Suprapubic skin (tissue), 4 donors: Measurements from ENCODE around the gene ENPP1. TPM values are rescaled to one million over a fixed set of nuclear protein-coding genes. Genes with fewer than 3 reads are reported as not detected.
"Not testable (repeated sequence)": the region's sequence is repeated elsewhere in the genome, so short reads cannot be mapped to it uniquely, and the experiment has no call there.

Experiments
- DNase-seq, 2 donors: peaks; one replicate each; pipeline ENCODE4 v3.0.0-alpha.2; 2019; ENCODE audit warnings: low spot score in 2 of 2
- H3K27ac ChIP-seq: fragments of 200-600 bp; sonication (generic); one replicate; pipeline ENCODE4 v1.5.1; 2019
- H3K27me3 ChIP-seq: fragments of 200-600 bp; sonication (generic); one replicate; pipeline ENCODE4 v1.5.1; 2019
- H3K36me3 ChIP-seq: fragments of 200-600 bp; sonication (generic); one replicate; pipeline ENCODE4 v1.5.1; 2019
- H3K4me1 ChIP-seq: fragments of 200-600 bp; sonication (generic); one replicate; pipeline ENCODE4 v1.5.1; 2019
- H3K4me3 ChIP-seq: fragments of 200-600 bp; sonication (generic); one replicate; pipeline ENCODE4 v1.5.1; 2019; ENCODE audit warnings: mild to moderate bottlenecking
- H3K9me3 ChIP-seq: fragments of 200-600 bp; sonication (generic); one replicate; pipeline ENCODE4 v1.5.1; 2019
- CTCF ChIP-seq, 2 donors: fragments of 200-600 bp in 1 of 2; fragments of 450-650 bp in 1 of 2; sonication (generic) in 1 of 2; IDR thresholded peaks; one replicate each; pipeline ENCODE4 v1.5.1; 2016 to 2019; ENCODE audit warnings: antibody characterized with exemption in 2 of 2, mild to moderate bottlenecking in 1 of 2, moderate library complexity in 1 of 2
- EP300 ChIP-seq: sonication (generic); formaldehyde crosslinking; IDR thresholded peaks from one replicate; pipeline ENCODE4 v1.6.1; 2017; ENCODE audit warnings: antibody characterized with exemption
- POLR2A ChIP-seq, 2 donors: fragments of 450-650 bp; IDR thresholded peaks; one replicate each; pipeline ENCODE4 v1.6.1; 2017; ENCODE audit warnings: antibody characterized with exemption in 2 of 2, mild to moderate bottlenecking in 2 of 2, moderate library complexity in 2 of 2
- POLR2AphosphoS5 ChIP-seq, 3 donors: sonication (generic); formaldehyde crosslinking; IDR thresholded peaks; one replicate each; pipeline ENCODE4 v1.6.1; 2017; ENCODE audit warnings: antibody characterized with exemption in 3 of 3
- WGBS: methylation state at CpG from one replicate; pipeline ENCODE4 v1.1.5; 2018; 5-methylcytosine and 5-hydroxymethylcytosine counted together
- total RNA-seq, 4 donors: library from RNA; depleted of rRNA; stranded (reverse); fragments of >200 nt; gene quantifications; one replicate each; pipeline ENCODE4 v1.1.0, GENCODE V29; 2016

Gene ENPP1
- total RNA-seq, 4 donors from 2014 or later: 2.9 to 9.1 (median 4.0) TPM

- WGBS: 33% methylated on average over 10 of the region's 10 CpGs
- no peak overlapping the region for H3K4me3 ChIP-seq
- H3K9me3 ChIP-seq: no peaks in the 10 kb centered on the region
- no peak overlapping the region for H3K27ac ChIP-seq
- DNase-seq: no peak
- TF ChIP-seq CTCF (IDR thresholded peaks at IDR 0.05) (peak; percentile 47 to 83), EP300 (no peak)
- peaks cover 11% of the 10 kb centered on the region for H3K27me3 ChIP-seq
- peaks cover 6% of the 10 kb centered on the region for H3K4me1 ChIP-seq
- no peaks in the 10 kb centered on the region for H3K36me3 ChIP-seq
Measured at GRCh38 chr6:131914967-131915751, 107.3 kb downstream of the ENPP1 start.

DNA sequence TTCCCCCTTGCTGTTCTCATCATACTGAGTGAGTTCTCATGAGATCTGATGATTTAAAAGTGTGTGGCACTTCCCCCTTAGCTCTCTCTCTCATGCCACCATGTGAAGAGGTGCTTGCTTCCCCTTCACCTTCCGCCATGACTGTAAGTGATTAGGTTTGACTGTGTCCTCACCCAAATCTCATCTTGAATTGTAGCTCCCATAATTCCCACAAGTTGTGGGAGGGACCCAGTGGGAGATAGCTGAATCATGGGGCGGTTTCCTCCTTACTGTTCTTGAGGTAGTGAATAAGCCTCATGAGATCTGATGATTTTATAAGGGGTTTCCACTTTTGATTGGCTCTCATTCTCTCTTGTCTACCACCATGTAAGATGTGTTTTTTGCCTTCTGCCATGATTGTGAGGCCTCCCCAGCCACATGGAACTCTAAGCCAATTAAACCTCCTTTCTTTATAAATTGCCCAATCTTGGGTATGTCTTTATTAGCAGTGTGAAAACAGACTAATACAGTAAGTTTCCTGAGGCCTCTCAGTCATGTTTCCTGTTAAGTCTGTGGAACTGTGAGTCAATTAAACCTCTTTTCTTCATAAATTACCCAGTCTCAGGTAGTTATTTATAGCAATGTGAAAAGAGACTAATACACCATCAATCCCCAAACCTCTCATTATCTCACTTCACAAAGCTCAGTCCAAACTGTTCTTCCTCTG is 108.4 kb downstream of the ENPP1 start:
- H3K36me3 ChIP-seq, H3K4me1 ChIP-seq, DNase-seq, H3K9me3 ChIP-seq, H3K4me3 ChIP-seq, H3K27ac ChIP-seq: not testable (repeated sequence)
- 93% methylated on average over 2 of the region's 2 CpGs for WGBS
- peaks cover 11% of the 10 kb centered on the region for H3K27me3 ChIP-seq

GRCh38 chr6:131916847-131917246 is 109.0 kb downstream of the ENPP1 start:
- TF ChIP-seq EP300: no peak
- TF ChIP-seq CTCF (IDR thresholded peaks at IDR 0.05): no peak
- no peak for TF ChIP-seq POLR2AphosphoS5 (IDR thresholded peaks at IDR 0.05)
- TF ChIP-seq POLR2A (IDR thresholded peaks at IDR 0.05): no peak
- Histone ChIP-seq H3K27me3 (peaks cover 11% of the 10 kb centered on the region), H3K27ac (no peak overlapping the region), H3K36me3 (no peaks in the 10 kb centered on the region), H3K4me1 (peaks cover 6% of the 10 kb centered on the region), H3K9me3 (no peaks in the 10 kb centered on the region), H3K4me3 (no peak overlapping the region)
- WGBS: 88% methylated on average over 2 of the region's 2 CpGs
- DNase-seq: no peak

DNA sequence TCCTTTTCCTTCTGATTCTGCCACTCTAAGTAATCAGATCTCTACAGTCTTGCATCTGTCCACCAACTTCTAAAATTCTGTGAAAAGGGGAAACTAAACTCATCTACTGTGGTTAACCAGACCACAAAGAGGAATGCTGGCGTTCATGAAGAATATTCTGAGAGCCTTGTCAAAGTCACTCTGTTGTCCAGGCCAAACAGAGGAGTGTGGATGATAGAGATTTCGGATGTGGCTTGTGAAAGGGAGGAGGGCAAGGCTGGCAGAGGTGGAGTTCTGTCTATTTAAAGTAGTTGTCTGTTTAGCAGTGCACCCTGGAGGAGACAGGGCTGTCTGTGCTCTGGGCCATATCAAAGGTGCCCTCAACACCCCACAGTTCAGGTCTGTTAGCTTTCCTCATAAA is 109.5 kb downstream of the ENPP1 start:
- WGBS: 79% methylated on average over 2 of the region's 2 CpGs
- Histone ChIP-seq H3K27ac (no peak overlapping the region), H3K36me3 (no peaks in the 10 kb centered on the region), H3K4me1 (peaks cover 6% of the 10 kb centered on the region), H3K9me3 (no peaks in the 10 kb centered on the region), H3K27me3 (peaks cover 11% of the 10 kb centered on the region), H3K4me3 (no peak overlapping the region)
- no peak for DNase-seq
- TF ChIP-seq EP300: no peak
- no peak for TF ChIP-seq POLR2AphosphoS5 (IDR thresholded peaks at IDR 0.05)
- no peak for TF ChIP-seq CTCF (IDR thresholded peaks at IDR 0.05)
- TF ChIP-seq POLR2A (IDR thresholded peaks at IDR 0.05): no peak

- WGBS: 78% methylated on average over 4 of the region's 6 CpGs
- Histone ChIP-seq H3K9me3 (no peaks in the 10 kb centered on the region), H3K36me3 (no peaks in the 10 kb centered on the region), H3K27ac (no peak overlapping the region), H3K27me3 (peaks cover 4% of the 10 kb centered on the region), H3K4me3 (no peak overlapping the region), H3K4me1 (peaks cover 6% of the 10 kb centered on the region)
- no peak for TF ChIP-seq EP300
- TF ChIP-seq POLR2A (IDR thresholded peaks at IDR 0.05): no peak
- no peak for TF ChIP-seq POLR2AphosphoS5 (IDR thresholded peaks at IDR 0.05)
- no peak for TF ChIP-seq CTCF (IDR thresholded peaks at IDR 0.05)
- DNase-seq: no peak
Measured at GRCh38 chr6:131917763-131918649, 110.2 kb downstream of the ENPP1 start.
